C4-2B (cell line): ENCODE results near the gene SLC22A24.
"Not testable (repeated sequence)": the region's sequence is repeated elsewhere in the genome, so short reads cannot be mapped to it uniquely, and the experiment has no call there.

Experiments
- H3K27ac ChIP-seq: fragments of 450-650 bp; 2 replicates; pipeline ENCODE4 v1.5.1; 2017
- CTCF ChIP-seq: fragments of 450-650 bp; conservative IDR thresholded peaks from 2 replicates; pipeline ENCODE4 v1.5.1; 2017; ENCODE audit warnings: mild to moderate bottlenecking
- ZFX ChIP-seq: fragments of 450-650 bp; IDR thresholded peaks from 2 replicates; pipeline ENCODE4 v1.6.1; 2017

SLC22A24 gene

DNA sequence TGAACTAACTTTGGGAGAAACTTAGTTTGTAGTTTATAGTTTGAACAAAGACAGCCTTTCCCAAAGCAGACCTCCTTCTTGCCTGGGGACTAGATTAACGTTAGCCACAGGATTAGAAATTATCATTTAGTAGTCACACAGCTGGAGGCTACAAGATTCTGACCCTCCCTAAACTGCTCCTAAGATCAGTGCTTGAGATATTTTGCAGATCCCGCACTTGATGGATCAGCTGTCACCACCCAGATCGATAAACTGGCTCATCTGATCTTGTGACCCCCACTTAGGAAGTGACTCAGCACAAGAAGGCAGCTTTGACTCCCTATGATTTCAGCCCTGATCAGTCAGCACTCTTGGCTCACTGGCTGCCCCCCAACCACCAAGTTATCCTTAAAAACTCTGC is 1.6 kb downstream of the SLC22A24 start:
- TF ChIP-seq CTCF (no peak), ZFX (no peak)
- no peak overlapping the region for H3K27ac ChIP-seq

DNA sequence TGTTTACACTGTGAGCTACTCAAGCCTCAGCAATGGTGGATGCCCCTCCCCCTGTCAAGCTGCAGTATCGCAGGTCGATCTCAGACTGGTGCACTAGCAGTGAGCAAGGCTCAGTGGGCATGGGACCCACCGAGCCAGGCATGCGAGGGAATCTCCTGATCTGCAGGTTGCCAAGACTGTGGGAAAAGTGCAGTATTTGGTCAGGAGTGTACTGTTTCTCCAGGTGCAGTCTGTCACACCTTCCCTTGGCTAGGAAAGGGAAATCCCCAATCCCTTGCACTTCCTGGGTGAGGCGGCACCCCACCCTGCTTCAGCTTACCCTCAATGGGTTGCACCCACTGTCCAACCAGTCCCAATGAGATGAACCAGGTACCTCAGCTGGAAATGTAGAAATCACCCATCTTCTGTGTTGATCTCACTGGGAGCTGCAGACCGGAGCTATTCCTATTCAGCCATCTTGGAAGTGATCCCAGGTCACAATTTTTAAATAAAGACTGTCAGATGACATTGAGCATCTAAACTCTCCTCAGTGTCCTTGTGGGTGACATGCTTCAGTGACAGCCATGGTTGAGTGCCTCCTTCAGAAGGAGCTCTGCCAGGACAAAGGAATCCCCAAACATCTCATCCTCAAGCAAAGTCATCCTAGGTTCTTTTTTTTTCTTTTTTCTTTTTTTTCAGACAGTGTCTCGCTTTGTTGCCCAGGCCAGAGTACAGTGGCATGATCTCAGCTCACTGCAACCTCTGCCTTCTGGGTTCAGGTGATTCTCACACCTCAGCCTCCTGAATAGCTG is 10.8 kb downstream of the SLC22A24 start:
- H3K27ac ChIP-seq, result no peak overlapping the region
- TF ChIP-seq CTCF (no peak), ZFX (no peak)

DNA sequence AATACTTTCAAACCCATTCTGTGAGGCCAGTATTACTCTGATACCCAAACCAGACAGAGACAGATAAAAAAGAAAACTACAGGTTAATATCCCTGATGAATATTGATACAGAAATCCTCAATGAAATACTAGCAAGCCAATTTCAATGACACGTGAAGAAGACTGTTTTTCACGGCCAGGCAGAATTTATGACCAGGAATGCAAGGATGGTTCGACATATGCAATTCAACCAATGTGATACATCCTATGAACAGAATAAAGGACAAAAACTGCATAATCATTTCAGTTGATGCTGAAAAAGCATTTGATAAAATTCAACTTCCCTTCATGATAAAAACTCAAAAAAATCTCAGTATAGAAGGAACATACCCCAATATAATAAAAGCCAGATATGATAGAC is 44.5 kb downstream of the SLC22A24 start:
- TF ChIP-seq CTCF, result no peak
- no peak for TF ChIP-seq ZFX
- no peak overlapping the region for H3K27ac ChIP-seq

DNA sequence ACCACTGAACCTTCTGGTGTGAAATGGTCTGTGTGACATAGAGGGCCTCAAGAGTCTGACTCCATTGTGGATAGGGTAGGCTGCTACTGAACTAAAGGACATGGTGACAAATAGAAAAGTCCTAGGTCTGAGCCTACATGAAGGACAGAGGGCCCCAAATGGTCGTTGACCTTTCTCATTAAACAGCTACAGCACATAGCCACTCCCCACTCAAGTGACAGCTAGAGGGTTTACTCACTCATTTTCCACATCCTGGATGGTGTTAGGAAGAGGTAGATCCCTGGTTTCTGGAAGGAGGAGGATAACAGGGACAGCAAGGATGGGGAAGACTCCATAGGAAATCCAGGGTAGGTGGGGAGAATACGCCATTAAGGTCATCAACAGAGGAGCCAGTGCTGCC is 63.3 kb downstream of the SLC22A24 start:
- TF ChIP-seq ZFX (no peak), CTCF (no peak)
- no peak overlapping the region for H3K27ac ChIP-seq

GRCh38 chr11:63046203-63046602 is 97.8 kb downstream of the SLC22A24 start:
- not testable (repeated sequence) for H3K27ac ChIP-seq

DNA sequence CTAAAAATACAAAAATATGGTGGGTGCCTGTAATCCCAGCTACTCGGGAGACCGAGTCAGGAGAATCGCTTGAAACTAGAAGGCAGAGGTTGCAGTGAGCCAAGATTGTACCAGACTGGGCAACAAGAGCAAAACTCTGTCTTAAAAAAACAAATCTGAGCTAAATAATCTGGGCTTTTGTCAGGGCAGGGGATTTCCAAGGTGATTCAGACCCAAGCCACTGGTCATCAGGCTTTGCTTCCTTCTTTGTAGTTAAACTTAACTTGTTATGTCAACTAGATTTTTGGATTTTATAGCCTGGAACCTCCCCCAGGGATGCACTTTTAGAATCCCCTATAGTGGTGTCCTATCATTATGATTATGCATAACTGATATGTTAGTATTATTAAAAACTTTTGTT is 101.4 kb downstream of the SLC22A24 start:
- TF ChIP-seq CTCF (no peak), ZFX (no peak)
- H3K27ac ChIP-seq, result no peak overlapping the region

DNA sequence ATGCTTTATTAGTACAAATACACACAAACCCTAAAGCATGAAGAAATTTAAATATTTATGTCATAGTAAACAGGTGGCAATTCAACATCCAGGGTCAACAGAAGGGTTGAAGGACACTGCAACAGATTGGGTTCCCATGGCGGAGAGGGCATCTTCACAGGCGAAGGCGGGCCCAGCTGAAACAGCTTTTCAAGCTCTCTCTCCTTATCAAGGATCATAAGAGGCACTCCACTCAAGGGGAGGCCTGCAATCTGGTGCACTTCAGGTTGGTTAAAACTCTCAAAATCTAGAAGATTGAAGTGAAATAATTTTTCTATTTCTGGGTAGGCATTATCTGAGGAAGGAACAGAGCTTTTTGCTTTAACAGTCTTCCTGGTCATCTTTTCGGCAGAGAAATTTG is 111.6 kb downstream of the SLC22A24 start:
- TF ChIP-seq ZFX (no peak), CTCF (no peak)

More for the DNA sequence above, 111.6 kb downstream of the SLC22A24 start:
- H3K27ac ChIP-seq, result no peak overlapping the region
